Fibroblast of skin of left biceps (primary cell): Measurements from ENCODE around the gene LDLRAD4.

Experiments
- DNase-seq, 2 experiments: peaks; one replicate each; pipeline ENCODE4 v3.0.0-alpha.2; 2013; ENCODE audit warnings: low read depth in 2 of 2

LDLRAD4 gene

GRCh38 chr18:13229001-13229671 is 10.6 kb downstream of the LDLRAD4 start:
- DNase-seq, result no peak

GRCh38 chr18:13231151-13231550 is 12.6 kb downstream of the LDLRAD4 start:
- DNase-seq, result no peak

DNA sequence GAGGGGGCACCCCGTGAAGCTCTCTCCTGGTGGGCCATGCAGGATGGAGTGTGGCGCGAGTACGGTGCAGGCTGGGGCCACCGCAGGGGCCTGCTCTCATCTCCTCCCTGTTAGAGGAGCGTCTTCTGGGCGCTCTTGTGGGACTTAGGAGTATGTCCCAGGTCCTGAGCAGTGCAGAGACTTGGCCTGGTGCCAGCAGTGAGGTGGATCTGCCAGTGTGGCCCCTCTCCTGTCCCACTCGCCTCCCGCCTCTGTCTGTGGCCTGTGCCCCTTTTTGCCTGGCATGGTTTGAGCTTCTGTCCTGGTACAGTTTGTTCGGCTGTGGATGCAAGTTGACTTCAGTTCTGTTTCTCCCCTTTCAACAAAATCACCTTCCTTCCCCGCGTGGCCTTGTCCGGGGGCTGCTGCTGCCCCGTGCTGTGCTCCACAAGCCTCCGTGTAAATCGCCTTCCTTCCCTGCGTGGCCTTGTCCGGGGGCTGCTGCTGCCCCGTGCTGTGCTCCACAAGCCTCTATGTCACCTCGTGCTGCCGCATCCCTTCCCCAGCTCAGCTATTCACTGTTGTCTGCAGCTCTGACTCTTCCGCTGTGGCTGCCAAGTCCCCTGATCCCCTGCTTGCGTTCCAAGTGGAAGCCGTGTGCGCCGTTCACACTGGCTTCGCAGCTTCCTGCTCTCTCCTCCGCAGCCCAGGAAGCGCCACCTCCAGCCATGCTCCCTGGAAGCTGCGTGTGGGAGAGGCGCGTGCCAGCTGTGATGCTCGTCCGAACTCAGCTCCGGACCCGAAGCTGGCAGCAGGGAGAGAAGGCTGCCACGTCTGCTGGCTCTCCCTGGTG is 13.7 kb downstream of the LDLRAD4 start:
- DNase-seq, result no peak

- DNase-seq, result no peak
Measured at GRCh38 chr18:13232971-13233786, 14.6 kb downstream of the LDLRAD4 start.

DNA sequence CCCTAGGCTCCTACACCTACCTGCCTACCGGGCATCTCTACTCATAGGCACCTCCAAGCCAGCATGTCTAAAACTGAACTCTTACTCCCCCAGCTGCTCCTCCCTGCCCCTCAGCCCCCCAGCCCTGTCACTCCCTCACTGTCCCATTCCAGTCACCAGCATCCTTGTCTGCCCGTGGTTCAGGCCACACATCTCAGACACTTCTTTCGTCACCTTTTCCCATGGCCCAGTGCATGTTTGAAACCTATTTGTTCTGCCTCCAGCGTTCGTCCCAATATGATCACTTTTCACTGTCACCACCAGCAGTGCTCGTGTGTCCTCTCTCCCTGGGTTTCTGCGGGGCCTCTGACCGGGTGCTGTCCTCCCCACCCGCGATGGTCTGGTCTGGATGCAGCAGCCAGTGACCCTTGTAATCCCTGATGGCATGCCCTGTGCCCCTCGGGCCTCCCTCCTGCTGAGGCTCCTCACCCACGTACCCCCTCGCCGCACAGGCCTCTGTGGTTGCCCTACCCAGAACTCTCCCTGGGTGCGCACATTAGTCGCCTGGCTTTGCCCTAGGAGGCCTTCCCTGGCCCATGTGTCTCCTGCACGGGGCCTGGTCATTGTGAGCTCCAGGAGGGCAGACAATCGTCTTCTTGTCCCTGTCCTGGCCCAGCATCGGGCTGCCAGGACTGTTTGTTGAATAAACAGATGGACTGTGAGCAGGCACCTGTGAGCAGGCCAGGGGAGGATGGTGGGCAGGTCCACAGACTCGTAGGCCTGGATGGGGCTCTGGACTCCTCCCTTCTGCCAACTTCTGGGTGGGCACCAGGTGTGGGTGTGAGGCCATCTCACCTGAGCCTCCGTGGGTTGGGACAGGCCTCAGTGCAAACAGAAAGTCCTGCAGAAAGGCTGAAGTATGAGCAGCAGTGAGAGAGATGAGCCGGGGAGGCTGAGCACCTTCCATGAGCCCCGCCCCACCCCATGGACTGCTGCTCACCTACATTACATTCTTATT is 15.5 kb downstream of the LDLRAD4 start:
- DNase-seq, result no peak

DNA sequence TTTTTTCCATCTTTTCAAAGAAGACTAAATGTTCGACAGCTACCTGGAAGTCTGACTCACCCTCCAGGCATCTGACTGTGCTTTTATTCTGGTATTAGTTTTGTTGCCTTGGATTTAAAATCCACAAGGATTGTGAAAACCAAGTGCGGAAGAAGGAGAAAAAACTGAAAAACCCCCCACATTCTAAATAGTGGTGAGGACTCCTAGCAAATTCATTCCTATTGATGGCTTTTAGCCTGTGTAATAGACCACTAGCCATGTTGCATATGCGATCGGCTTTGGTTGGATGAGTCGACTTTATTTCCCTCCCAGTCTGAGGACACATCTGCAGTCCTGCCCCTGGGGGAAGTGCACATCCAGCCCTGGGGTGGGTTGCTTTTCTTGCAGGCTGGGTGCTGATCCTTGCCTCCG is 16.9 kb downstream of the LDLRAD4 start:
- no peak for DNase-seq

DNA sequence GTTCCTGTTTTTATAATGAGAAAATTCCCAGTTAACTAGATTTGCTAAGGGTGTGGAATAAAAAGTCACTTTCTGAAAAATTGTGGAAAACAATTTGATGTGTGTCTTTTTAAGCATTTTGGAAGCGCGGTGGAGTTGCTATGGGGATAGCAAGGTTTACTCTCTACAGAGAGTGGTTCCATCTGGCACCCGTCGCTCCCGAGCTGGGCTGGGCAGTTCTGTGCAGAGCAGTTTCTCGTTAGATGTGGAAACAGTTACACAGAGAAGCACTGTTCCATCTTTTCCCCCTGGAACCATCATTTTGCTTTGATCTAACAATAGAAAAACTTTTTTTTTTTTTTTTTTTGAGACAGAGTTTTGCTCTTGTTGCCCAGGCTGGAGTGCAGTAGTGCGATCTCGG is 17.4 kb downstream of the LDLRAD4 start:
- no peak for DNase-seq

- no peak for DNase-seq
Measured at GRCh38 chr18:13236411-13236810, 17.9 kb downstream of the LDLRAD4 start.

DNA sequence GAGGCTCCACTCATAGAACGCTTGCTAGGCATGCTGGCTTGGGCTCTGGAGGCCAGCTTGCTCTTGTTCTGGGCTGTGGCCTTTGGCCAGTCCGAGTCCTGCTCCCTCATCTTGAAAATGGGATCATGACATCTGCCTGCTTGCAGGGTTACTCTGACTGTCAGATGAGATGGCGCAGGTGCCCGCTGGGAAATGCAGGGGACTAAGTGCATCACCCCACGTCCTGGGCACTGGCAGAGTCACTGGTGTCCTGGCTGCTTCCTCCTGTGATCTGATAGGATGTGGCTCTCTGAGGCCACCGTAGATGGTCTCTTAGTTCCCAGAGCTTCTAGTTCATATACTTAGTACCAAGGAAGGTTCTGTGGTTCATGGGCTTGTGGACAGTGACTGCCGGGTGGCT is 18.5 kb downstream of the LDLRAD4 start:
- DNase-seq, result no peak

- no peak for DNase-seq
Measured at GRCh38 chr18:13237641-13238040, 19.1 kb downstream of the LDLRAD4 start.

DNA sequence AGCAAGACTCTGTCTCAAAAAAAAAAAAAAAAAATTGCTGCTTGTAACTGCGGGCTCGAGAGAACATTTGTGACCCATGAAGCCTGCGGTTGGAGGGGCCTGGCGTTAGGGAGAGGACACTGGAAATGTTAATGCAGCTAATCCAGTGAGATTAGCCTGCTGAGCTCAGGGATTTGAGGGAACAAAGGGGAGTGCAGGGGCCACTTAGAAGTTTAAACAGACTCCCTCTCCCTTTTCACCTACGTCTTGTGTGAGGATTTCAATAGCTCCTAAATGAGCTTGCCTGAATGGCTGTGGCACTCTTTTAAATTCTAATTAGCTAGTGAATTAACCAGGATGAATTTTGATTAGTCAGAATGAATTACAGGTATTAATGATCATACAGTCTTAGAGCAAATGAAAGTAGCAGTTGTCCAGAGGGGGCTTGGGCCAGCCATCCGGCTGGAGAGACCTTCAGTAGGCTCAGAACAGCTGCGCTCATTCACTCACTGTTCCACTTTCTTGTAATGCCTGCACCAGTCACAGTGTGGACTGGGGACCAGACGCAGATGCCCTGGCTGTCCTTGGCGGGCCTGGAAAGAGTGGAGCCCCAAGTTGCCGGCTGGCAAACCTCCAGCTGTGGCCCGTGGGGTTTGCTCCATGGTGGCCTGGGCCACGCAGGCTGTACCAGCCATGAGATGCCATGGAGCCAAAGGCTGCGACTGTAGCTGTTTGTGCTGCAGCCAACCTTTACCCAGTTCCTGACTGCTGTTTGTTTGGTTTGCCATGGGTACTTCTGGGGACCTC is 20.8 kb downstream of the LDLRAD4 start:
- no peak for DNase-seq

- no peak for DNase-seq
Measured at GRCh38 chr18:13240060-13240725, 21.6 kb downstream of the LDLRAD4 start.

GRCh38 chr18:13241083-13241892 is 22.7 kb downstream of the LDLRAD4 start:
- no peak for DNase-seq

DNA sequence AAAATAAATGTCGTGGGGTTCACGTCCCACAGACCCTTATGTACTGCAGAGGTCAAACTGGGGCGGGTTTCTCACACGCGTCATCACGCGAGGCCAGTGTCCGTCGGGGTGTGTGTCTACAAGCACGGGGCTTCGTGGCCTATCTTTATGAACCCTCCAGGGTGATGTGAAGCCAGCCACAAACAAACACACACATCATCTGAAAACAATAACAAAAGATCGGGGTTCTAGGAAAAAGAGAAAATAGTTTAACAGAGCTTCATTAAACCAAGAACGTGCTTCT is 23.3 kb downstream of the LDLRAD4 start:
- no peak for DNase-seq

GRCh38 chr18:13242797-13243196 is 24.2 kb downstream of the LDLRAD4 start:
- no peak for DNase-seq

- DNase-seq, result no peak
Measured at GRCh38 chr18:13243363-13243762, 24.8 kb downstream of the LDLRAD4 start.

DNA sequence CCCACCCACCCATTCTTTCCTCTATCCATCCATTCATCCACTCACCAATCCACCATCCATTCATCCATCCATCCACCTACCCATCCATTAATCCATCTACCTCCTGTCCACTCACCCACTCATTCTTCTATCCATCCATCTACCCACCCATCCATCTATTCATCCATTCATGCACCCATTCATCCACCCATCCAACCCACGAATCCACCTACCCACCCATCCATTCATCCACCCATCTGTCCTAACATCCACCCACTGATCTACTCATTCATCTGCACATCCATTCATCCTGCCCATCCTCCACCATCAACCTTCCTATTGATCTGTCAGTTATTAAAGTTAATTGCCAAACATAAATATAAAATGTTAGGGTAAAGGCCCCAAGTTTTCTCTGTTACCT is 25.6 kb downstream of the LDLRAD4 start:
- no peak for DNase-seq

- DNase-seq, result no peak
Measured at GRCh38 chr18:13245481-13246000, 27.0 kb downstream of the LDLRAD4 start.

- DNase-seq, result no peak
Measured at GRCh38 chr18:13246121-13246520, 27.6 kb downstream of the LDLRAD4 start.
